Measurements from ENCODE around the gene SLC35F1.
A peak's percentile ranks its signal among the peaks of the same experiment; 100 is the strongest.

SLC35F1 gene

GRCh38 chr6:118128755-118129154, 221.7 kb downstream of the SLC35F1 start:
- DNase-seq = no peak

- DNase-seq = no peak
These were observed 227.1 kb downstream of the SLC35F1 start for GRCh38 chr6:118134206-118134605.

- no peak for DNase-seq
These were observed 227.7 kb downstream of the SLC35F1 start for GRCh38 chr6:118134736-118135135.

- DNase-seq = peak; percentile 6 to 61
These were observed 228.3 kb downstream of the SLC35F1 start for GRCh38 chr6:118135371-118135770.

GRCh38 chr6:118141211-118141610, 234.1 kb downstream of the SLC35F1 start:
- no peak for DNase-seq

GRCh38 chr6:118146584-118146983, 239.5 kb downstream of the SLC35F1 start:
- DNase-seq = no peak

- DNase-seq = no peak
These were observed 240.4 kb downstream of the SLC35F1 start for GRCh38 chr6:118147511-118147910.

GRCh38 chr6:118148561-118148960, 241.5 kb downstream of the SLC35F1 start:
- DNase-seq = no peak

GRCh38 chr6:118152524-118152923, 245.5 kb downstream of the SLC35F1 start:
- DNase-seq = no peak

GRCh38 chr6:118161343-118161742, 254.3 kb downstream of the SLC35F1 start:
- DNase-seq = no peak

GRCh38 chr6:118163542-118163941, 256.5 kb downstream of the SLC35F1 start:
- no peak for DNase-seq

- DNase-seq = no peak
These were observed 258.4 kb downstream of the SLC35F1 start for GRCh38 chr6:118165500-118165899.

- DNase-seq = no peak
These were observed 261.4 kb downstream of the SLC35F1 start for GRCh38 chr6:118168421-118168820.

GRCh38 chr6:118171852-118172251, 264.8 kb downstream of the SLC35F1 start:
- no peak for DNase-seq

- DNase-seq = no peak
These were observed 267.0 kb downstream of the SLC35F1 start for GRCh38 chr6:118174071-118174470.

GRCh38 chr6:118177720-118178119, 270.7 kb downstream of the SLC35F1 start:
- no peak for DNase-seq

- DNase-seq = no peak
These were observed 272.0 kb downstream of the SLC35F1 start for GRCh38 chr6:118179048-118179447.

GRCh38 chr6:118186672-118187567, 279.9 kb downstream of the SLC35F1 start:
- DNase-seq = no peak

- no peak for DNase-seq
These were observed 280.6 kb downstream of the SLC35F1 start for GRCh38 chr6:118187568-118188164.

- no peak for DNase-seq
These were observed 281.5 kb downstream of the SLC35F1 start for GRCh38 chr6:118188561-118188960.

- DNase-seq = no peak
These were observed 290.5 kb downstream of the SLC35F1 start for GRCh38 chr6:118197539-118197938.

- no peak for DNase-seq
These were observed 291.7 kb downstream of the SLC35F1 start for GRCh38 chr6:118198746-118199145.

GRCh38 chr6:118200160-118200559, 293.1 kb downstream of the SLC35F1 start:
- DNase-seq = no peak

GRCh38 chr6:118202517-118202916, 295.5 kb downstream of the SLC35F1 start:
- no peak for DNase-seq

All from NCI-H524 (cell line).